Measurements from ENCODE around the gene GAK. TPM values are rescaled to one million over a fixed set of nuclear protein-coding genes. Genes with fewer than 3 reads are reported as not detected.

GAK gene
- total RNA-seq, 4 donors from 2014 or later = 64.8 to 73.9 (median 70.6) TPM

GRCh38 chr4:865121-865465 lies 67.0 kb downstream of the GAK start:
- WGBS = 100% methylated on average over 3 of the region's 11 CpGs
- Histone ChIP-seq H3K27ac (replicated peaks in 1 of 4) (no peak overlapping the region), H3K4me1 (no peaks in the 10 kb centered on the region), H3K4me3 (no peak overlapping the region), H3K27me3 (no peaks in the 10 kb centered on the region), H3K9me3 (no peaks in the 10 kb centered on the region), H3K36me3 (peaks cover 60 to 98% (median 97%) of the 10 kb centered on the region in 4 donors)
- TF ChIP-seq POLR2AphosphoS5 (IDR thresholded peaks at IDR 0.05) (no peak), POLR2A (IDR thresholded peaks at IDR 0.05; ENCODE audit: low read depth) (no peak), EP300 (IDR thresholded peaks at IDR 0.05) (no peak)
- TF ChIP-seq, protein P1, sequence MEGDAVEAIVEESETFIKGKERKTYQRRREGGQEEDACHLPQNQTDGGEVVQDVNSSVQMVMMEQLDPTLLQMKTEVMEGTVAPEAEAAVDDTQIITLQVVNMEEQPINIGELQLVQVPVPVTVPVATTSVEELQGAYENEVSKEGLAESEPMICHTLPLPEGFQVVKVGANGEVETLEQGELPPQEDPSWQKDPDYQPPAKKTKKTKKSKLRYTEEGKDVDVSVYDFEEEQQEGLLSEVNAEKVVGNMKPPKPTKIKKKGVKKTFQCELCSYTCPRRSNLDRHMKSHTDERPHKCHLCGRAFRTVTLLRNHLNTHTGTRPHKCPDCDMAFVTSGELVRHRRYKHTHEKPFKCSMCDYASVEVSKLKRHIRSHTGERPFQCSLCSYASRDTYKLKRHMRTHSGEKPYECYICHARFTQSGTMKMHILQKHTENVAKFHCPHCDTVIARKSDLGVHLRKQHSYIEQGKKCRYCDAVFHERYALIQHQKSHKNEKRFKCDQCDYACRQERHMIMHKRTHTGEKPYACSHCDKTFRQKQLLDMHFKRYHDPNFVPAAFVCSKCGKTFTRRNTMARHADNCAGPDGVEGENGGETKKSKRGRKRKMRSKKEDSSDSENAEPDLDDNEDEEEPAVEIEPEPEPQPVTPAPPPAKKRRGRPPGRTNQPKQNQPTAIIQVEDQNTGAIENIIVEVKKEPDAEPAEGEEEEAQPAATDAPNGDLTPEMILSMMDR (IDR thresholded peaks at IDR 0.05) = no peak
- intact Hi-C loops (cut with DNase I) = no loop called here
- DNase-seq (ENCODE audit: extremely low spot score) = no peak

GRCh38 chr4:864456-865120 lies 67.5 kb downstream of the GAK start:
- Histone ChIP-seq H3K4me1 (no peaks in the 10 kb centered on the region), H3K9me3 (no peaks in the 10 kb centered on the region), H3K36me3 (peaks cover 57 to 98% (median 97%) of the 10 kb centered on the region in 4 donors), H3K4me3 (no peak overlapping the region), H3K27ac (replicated peaks in 1 of 4) (no peak overlapping the region), H3K27me3 (no peaks in the 10 kb centered on the region)
- 90% methylated on average over 37 of the region's 42 CpGs for WGBS
- TF ChIP-seq POLR2AphosphoS5 (IDR thresholded peaks at IDR 0.05) (no peak), POLR2A (IDR thresholded peaks at IDR 0.05; ENCODE audit: low read depth) (no peak), EP300 (IDR thresholded peaks at IDR 0.05) (no peak)
- DNase-seq (ENCODE audit: extremely low spot score) = no peak
- intact Hi-C loops (cut with DNase I) = no loop called here

- H3K4me1 ChIP-seq = no peaks in the 10 kb centered on the region
- no peak overlapping the region for H3K27ac ChIP-seq (replicated peaks in 1 of 4)
- WGBS = 93% methylated on average over 16 of the region's 21 CpGs
- DNase-seq (ENCODE audit: extremely low spot score) = no peak
- intact Hi-C loops (cut with DNase I) = no loop called here
- peaks cover 53 to 96% (median 91%) of the 10 kb centered on the region in 4 donors for H3K36me3 ChIP-seq
- no peak overlapping the region for H3K4me3 ChIP-seq
- TF ChIP-seq POLR2AphosphoS5 (IDR thresholded peaks at IDR 0.05) (no peak), EP300 (IDR thresholded peaks at IDR 0.05) (no peak), POLR2A (IDR thresholded peaks at IDR 0.05; ENCODE audit: low read depth) (no peak)
- TF ChIP-seq, protein P1 (IDR thresholded peaks at IDR 0.05) = no peak
- no peaks in the 10 kb centered on the region for H3K27me3 ChIP-seq
- H3K9me3 ChIP-seq = no peaks in the 10 kb centered on the region
Measured at GRCh38 chr4:860561-860960, 71.6 kb downstream of the GAK start.

DNA sequence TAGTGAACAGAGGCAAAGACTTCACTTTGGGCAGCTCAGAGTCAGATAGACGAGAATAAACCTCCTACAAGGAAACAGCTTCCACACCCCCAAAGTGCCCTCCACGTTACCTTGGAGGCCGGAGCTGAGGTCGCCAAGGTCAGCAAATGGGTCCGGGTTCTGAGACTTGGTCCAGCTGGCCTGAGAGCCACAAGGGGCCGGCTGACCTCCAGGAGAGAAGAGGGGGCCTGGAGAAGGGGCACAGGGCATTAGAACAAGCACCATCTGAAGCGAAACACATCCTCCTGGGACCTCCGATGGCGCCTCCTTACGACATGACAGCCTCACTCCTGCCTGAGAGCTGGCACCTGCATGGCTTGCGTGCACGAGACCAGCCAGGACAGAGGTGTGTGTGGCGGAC lies 72.6 kb downstream of the GAK start:
- Histone ChIP-seq H3K4me3 (no peak overlapping the region), H3K27me3 (no peaks in the 10 kb centered on the region), H3K36me3 (peaks cover 44 to 95% (median 90%) of the 10 kb centered on the region in 4 donors), H3K9me3 (no peaks in the 10 kb centered on the region), H3K27ac (replicated peaks in 1 of 4) (no peak overlapping the region), H3K4me1 (no peaks in the 10 kb centered on the region)
- 93% methylated on average over 12 of the region's 13 CpGs for WGBS
- intact Hi-C loops (cut with DNase I) = no loop called here
- TF ChIP-seq EP300 (IDR thresholded peaks at IDR 0.05) = no peak
- TF ChIP-seq POLR2AphosphoS5 (IDR thresholded peaks at IDR 0.05) = no peak
- no peak for TF ChIP-seq POLR2A (IDR thresholded peaks at IDR 0.05; ENCODE audit: low read depth)
- TF ChIP-seq, protein P1 (IDR thresholded peaks at IDR 0.05) = no peak
- DNase-seq (ENCODE audit: extremely low spot score) = no peak

DNA sequence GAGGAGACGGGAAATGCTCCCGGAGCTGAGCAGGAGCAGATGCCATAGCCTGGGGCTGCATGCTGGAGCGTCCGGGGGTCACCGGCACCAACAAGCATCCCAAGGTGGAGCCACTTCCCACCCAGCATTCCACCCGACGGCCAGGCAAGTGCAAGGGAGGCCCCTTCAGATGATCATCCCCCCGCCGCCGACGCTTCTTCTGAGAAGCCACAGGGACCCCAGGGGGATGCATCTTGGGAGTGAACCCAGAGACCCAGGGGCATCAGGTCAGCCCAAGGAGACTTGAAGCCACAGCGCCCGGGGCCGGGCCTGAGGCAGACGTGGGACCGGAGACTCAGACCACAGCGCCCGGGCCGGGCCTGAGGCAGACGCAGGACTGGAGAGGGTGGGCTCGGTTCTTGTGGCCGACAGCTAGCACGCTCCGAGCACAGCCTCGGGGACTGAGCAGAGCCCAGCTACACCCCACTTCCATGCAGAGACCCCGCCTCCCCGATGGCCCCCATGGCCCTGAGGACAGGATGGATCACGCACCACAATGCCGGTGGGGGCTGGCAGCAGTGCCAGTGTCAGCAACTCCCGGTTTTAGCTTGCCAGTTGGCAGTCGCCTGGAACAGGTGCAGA lies 73.2 kb downstream of the GAK start:
- no peak for DNase-seq (ENCODE audit: extremely low spot score)
- peaks cover 39 to 93% (median 88%) of the 10 kb centered on the region in 4 donors for H3K36me3 ChIP-seq
- TF ChIP-seq POLR2AphosphoS5 (IDR thresholded peaks at IDR 0.05) = no peak
- TF ChIP-seq, protein P1 (IDR thresholded peaks at IDR 0.05) = no peak
- no peak for TF ChIP-seq EP300 (IDR thresholded peaks at IDR 0.05)
- TF ChIP-seq POLR2A (IDR thresholded peaks at IDR 0.05; ENCODE audit: low read depth) = no peak
- WGBS = 93% methylated on average over 11 of the region's 31 CpGs
- intact Hi-C loops (cut with DNase I) = no loop called here
- H3K4me3 ChIP-seq = no peak overlapping the region
- no peaks in the 10 kb centered on the region for H3K9me3 ChIP-seq
- no peak overlapping the region for H3K27ac ChIP-seq (replicated peaks in 1 of 4)
- no peaks in the 10 kb centered on the region for H3K27me3 ChIP-seq
- H3K4me1 ChIP-seq = no peaks in the 10 kb centered on the region

Measured in esophagus muscularis mucosa (tissue), 4 donors.